T-cell (primary cell): Measurements from ENCODE around the gene PRDM11. TPM values are rescaled to one million over a fixed set of nuclear protein-coding genes. Genes with fewer than 3 reads are reported as not detected.

Source experiments
- ATAC-seq, 4 experiments: fragments of 200-7000 bp in 3 of 4; fragments of 150-1000 bp in 1 of 4; cut with Tn5 transposase; replicated peaks in 1 of 4; 1 replicate in 3 of 4; 2 replicates in 1 of 4; pipeline ENCODE4 v1.10.0; 2021; ENCODE audit warnings: moderate library complexity in 3 of 4, mild to moderate bottlenecking in 2 of 4, moderate number of reproducible peaks in 1 of 4
- CTCF ChIA-PET, 2 donors: fragments of 300-600 bp; sonication (Branson Sonifier 250); formaldehyde crosslinking; loops; one replicate each; lab custom pipeline; 2022; ENCODE audit warnings: antibody characterized with exemption in 2 of 2; lab: Charles Lee
- POLR2A ChIA-PET, 2 donors: fragments of 300-600 bp; sonication (Branson Sonifier 250); formaldehyde crosslinking; loops; one replicate each; lab custom pipeline; 2022; ENCODE audit warnings: antibody characterized with exemption in 2 of 2; lab: Charles Lee
- DNase-seq, 35 experiments: peaks; one replicate each; pipeline versions ENCODE4 v3.0.0 to v3.0.0-alpha.2; 2013 to 2023
- H3K27ac ChIP-seq: one replicate; pipeline ENCODE4 v1.5.1; 2013; ENCODE audit warnings: low read length
- H3K27me3 ChIP-seq, 2 experiments: replicated peaks in 1 of 2; 1 replicate in 1 of 2; 2 replicates in 1 of 2; pipeline versions ENCODE4 v1.6.1 to v1.7.0; 2013; ENCODE audit warnings: low read length in 1 of 2, mixed read lengths in 1 of 2; ENCODE audit not compliant: control insufficient read depth in 2 of 2, insufficient read depth in 2 of 2; ENCODE audit errors: extremely low read depth in 1 of 2
- H3K36me3 ChIP-seq, 2 donors: 1 replicate in 1 of 2; 2 replicates in 1 of 2; pipeline versions ENCODE4 v1.6.1 to v1.7.0; 2013; ENCODE audit warnings: low read length in 1 of 2; ENCODE audit not compliant: control insufficient read depth in 2 of 2, insufficient read depth in 1 of 2; ENCODE audit errors: extremely low read depth in 1 of 2
- H3K4me1 ChIP-seq, 2 experiments: 1 replicate in 1 of 2; 2 replicates in 1 of 2; pipeline versions ENCODE4 v1.6.1 to v1.7.0; 2013; ENCODE audit warnings: low read length in 2 of 2, mixed read lengths in 1 of 2; ENCODE audit not compliant: insufficient read depth in 2 of 2, control insufficient read depth in 1 of 2; ENCODE audit errors: extremely low read depth in 1 of 2
- H3K4me3 ChIP-seq, 2 donors: 1 replicate in 1 of 2; 2 replicates in 1 of 2; pipeline versions ENCODE4 v1.5.1 to v1.7.0; 2013; ENCODE audit warnings: mild to moderate bottlenecking in 2 of 2, low read length in 1 of 2, moderate library complexity in 1 of 2; ENCODE audit not compliant: control insufficient read depth in 1 of 2; ENCODE audit errors: extremely low read depth in 1 of 2
- H3K9me3 ChIP-seq: 2 replicates; pipeline ENCODE4 v1.7.0; 2013
- H3K27ac Mint-ChIP-seq, 2 donors: one replicate each; pipeline ENCODE4 v1.8.0; 2020 to 2021; ENCODE audit warnings: mild to moderate bottlenecking in 2 of 2, mixed read lengths in 2 of 2
- H3K27me3 Mint-ChIP-seq, 2 donors: one replicate each; pipeline ENCODE4 v1.8.0; 2021 to 2022; ENCODE audit warnings: mixed read lengths in 2 of 2
- H3K36me3 Mint-ChIP-seq: one replicate; pipeline ENCODE4 v1.8.0; 2021; ENCODE audit warnings: mixed read lengths
- H3K4me1 Mint-ChIP-seq, 3 donors: one replicate each; pipeline ENCODE4 v1.8.0; 2020 to 2022; ENCODE audit warnings: mixed read lengths in 3 of 3, mild to moderate bottlenecking in 1 of 3
- H3K4me3 Mint-ChIP-seq, 3 donors: one replicate each; pipeline ENCODE4 v1.8.0; 2020 to 2022; ENCODE audit warnings: mild to moderate bottlenecking in 3 of 3, mixed read lengths in 3 of 3, moderate library complexity in 3 of 3
- H3K9me3 Mint-ChIP-seq, 3 donors: one replicate each; pipeline ENCODE4 v1.8.0; 2020 to 2022; ENCODE audit warnings: mixed read lengths in 3 of 3
- WGBS: methylation state at CpG from one replicate; pipeline ENCODE4 v1.1.5; 2013; ENCODE audit warnings: missing lambda C conversion rate; ENCODE audit not compliant: insufficient coverage; 5-methylcytosine and 5-hydroxymethylcytosine counted together
- total RNA-seq, 35 experiments: library from RNA in 6 of 35; stranded (reverse) in 6 of 35; fragments of 120-200 nt in 1 of 35; gene quantifications; one replicate each; pipeline versions ENCODE4 v1.2.1 to v1.2.4 and lab custom pipeline; 2013 to 2026

The PRDM11 gene
- total RNA-seq, 5 donors from 2014 or later (not counting 1 experiment from before 2014, with no cell fraction given), result 8.7 to 12.5 (median 10.6) TPM

- Histone ChIP-seq H3K27me3 (no peaks in the 10 kb centered on the region), H3K4me1 (no peaks in the 10 kb centered on the region), H3K27ac (no peak overlapping the region), H3K9me3 (no peaks in the 10 kb centered on the region), H3K4me3 (no peak overlapping the region), H3K36me3 (peaks cover 2 to 22% of the 10 kb centered on the region in 2 donors)
- Mint-ChIP-seq H3K4me3 (no peak overlapping the region), H3K9me3 (no peaks in the 10 kb centered on the region), H3K4me1 (no peaks in the 10 kb centered on the region), H3K36me3 (peaks cover 40% of the 10 kb centered on the region), H3K27me3 (no peaks in the 10 kb centered on the region), H3K27ac (no peak overlapping the region)
- ATAC-seq (no peak), DNase-seq (no peak)
- ChIA-PET CTCF (no interaction called here), POLR2A (no interaction called here)
- WGBS, result 93% methylated on average over 3 of the region's 3 CpGs
Observed at GRCh38 chr11:45188127-45188526, 41.7 kb downstream of the PRDM11 start.

- peaks cover 2 to 12% of the 10 kb centered on the region in 2 donors for H3K36me3 ChIP-seq
- no peak overlapping the region for H3K27ac ChIP-seq
- no peaks in the 10 kb centered on the region for H3K4me1 ChIP-seq
- DNase-seq (no peak), ATAC-seq (no peak)
- no peak overlapping the region for H3K4me3 ChIP-seq
- no peaks in the 10 kb centered on the region for H3K27me3 ChIP-seq
- H3K27ac Mint-ChIP-seq, result no peak overlapping the region
- ChIA-PET CTCF (no interaction called here), POLR2A (no interaction called here)
- no peaks in the 10 kb centered on the region for H3K9me3 Mint-ChIP-seq
- H3K4me1 Mint-ChIP-seq, result no peaks in the 10 kb centered on the region
- H3K9me3 ChIP-seq, result no peaks in the 10 kb centered on the region
- no peaks in the 10 kb centered on the region for H3K27me3 Mint-ChIP-seq
- WGBS, result 100% methylated on average over 1 of the region's 5 CpGs
- no peak overlapping the region for H3K4me3 Mint-ChIP-seq
- H3K36me3 Mint-ChIP-seq, result peaks cover 44% of the 10 kb centered on the region
Observed at GRCh38 chr11:45189230-45189629, 42.8 kb downstream of the PRDM11 start.

GRCh38 chr11:45193695-45194094 lies 47.3 kb downstream of the PRDM11 start:
- no peak overlapping the region for H3K4me3 Mint-ChIP-seq
- no peak overlapping the region for H3K27ac ChIP-seq
- POLR2A ChIA-PET, result no interaction called here
- no peak for ATAC-seq
- H3K4me1 ChIP-seq, result no peaks in the 10 kb centered on the region
- CTCF ChIA-PET, result no interaction called here
- H3K9me3 ChIP-seq, result no peaks in the 10 kb centered on the region
- no peaks in the 10 kb centered on the region for H3K4me1 Mint-ChIP-seq
- H3K27me3 Mint-ChIP-seq, result no peaks in the 10 kb centered on the region
- no peaks in the 10 kb centered on the region for H3K9me3 Mint-ChIP-seq
- H3K36me3 Mint-ChIP-seq, result peaks cover 51% of the 10 kb centered on the region
- H3K27me3 ChIP-seq, result no peaks in the 10 kb centered on the region
- 100% methylated on average over 6 of the region's 6 CpGs for WGBS
- no peak for DNase-seq
- H3K4me3 ChIP-seq, result no peak overlapping the region
- peaks cover 0 to 3% of the 10 kb centered on the region in 2 donors for H3K36me3 ChIP-seq
- H3K27ac Mint-ChIP-seq, result no peak overlapping the region

- no peaks in the 10 kb centered on the region for H3K4me1 ChIP-seq
- no peak overlapping the region for H3K27ac Mint-ChIP-seq
- H3K4me3 ChIP-seq, result no peak overlapping the region
- H3K27me3 Mint-ChIP-seq, result no peaks in the 10 kb centered on the region
- peaks cover 62% of the 10 kb centered on the region for H3K36me3 Mint-ChIP-seq
- ATAC-seq, result no peak
- ChIA-PET CTCF (no interaction called here), POLR2A (no interaction called here)
- no peak overlapping the region for H3K27ac ChIP-seq
- no peak for DNase-seq
- H3K4me3 Mint-ChIP-seq, result no peak overlapping the region
- WGBS, result 70% methylated on average over 2 of the region's 8 CpGs
- no peaks in the 10 kb centered on the region for H3K9me3 ChIP-seq
- peaks cover 0 to 5% (median 3%) of the 10 kb centered on the region in 3 donors for H3K9me3 Mint-ChIP-seq
- H3K36me3 ChIP-seq, result peaks cover 2 to 6% of the 10 kb centered on the region in 2 donors
- peaks cover 0 to 6% (median 2%) of the 10 kb centered on the region in 3 donors for H3K4me1 Mint-ChIP-seq
- H3K27me3 ChIP-seq, result no peaks in the 10 kb centered on the region
Observed at GRCh38 chr11:45204761-45205160, 58.3 kb downstream of the PRDM11 start.

- H3K27me3 ChIP-seq, result no peaks in the 10 kb centered on the region
- Mint-ChIP-seq H3K4me3 (no peak overlapping the region), H3K36me3 (peaks cover 51% of the 10 kb centered on the region), H3K27me3 (no peaks in the 10 kb centered on the region), H3K9me3 (peaks cover 0 to 5% (median 3%) of the 10 kb centered on the region in 3 donors), H3K27ac (no peak overlapping the region), H3K4me1 (peaks cover 0 to 7% (median 2%) of the 10 kb centered on the region in 3 donors)
- ChIA-PET POLR2A (no interaction called here), CTCF (no interaction called here)
- no peaks in the 10 kb centered on the region for H3K4me1 ChIP-seq
- DNase-seq (no peak), ATAC-seq (no peak)
- no peak overlapping the region for H3K4me3 ChIP-seq
- H3K36me3 ChIP-seq, result peaks cover 2 to 6% of the 10 kb centered on the region in 2 donors
- 72% methylated on average over 4 of the region's 7 CpGs for WGBS
- H3K9me3 ChIP-seq, result no peaks in the 10 kb centered on the region
- no peak overlapping the region for H3K27ac ChIP-seq
Observed at GRCh38 chr11:45205978-45206377, 59.5 kb downstream of the PRDM11 start.

- Mint-ChIP-seq H3K27ac (no peak overlapping the region), H3K9me3 (peaks cover 0 to under 1% (median 0%) of the 10 kb centered on the region in 3 donors), H3K36me3 (peaks cover 42% of the 10 kb centered on the region), H3K4me1 (peaks cover 0 to 7% (median 2%) of the 10 kb centered on the region in 3 donors), H3K4me3 (no peak overlapping the region), H3K27me3 (no peaks in the 10 kb centered on the region)
- Histone ChIP-seq H3K9me3 (no peaks in the 10 kb centered on the region), H3K4me3 (no peak overlapping the region), H3K36me3 (peaks cover 2 to 6% of the 10 kb centered on the region in 2 donors), H3K27me3 (no peaks in the 10 kb centered on the region), H3K27ac (no peak overlapping the region), H3K4me1 (no peaks in the 10 kb centered on the region)
- ATAC-seq (no peak), DNase-seq (no peak)
- ChIA-PET POLR2A (no interaction called here), CTCF (no interaction called here)
- 86% methylated on average over 3 of the region's 8 CpGs for WGBS
Observed at GRCh38 chr11:45208135-45208534, 61.7 kb downstream of the PRDM11 start.
